Mesenteric fat pad (tissue), 1 donor: ENCODE data around the gene PTPN5. TPM values are rescaled to one million over a fixed set of nuclear protein-coding genes. Genes with fewer than 3 reads are reported as not detected.

Source experiments
- DNase-seq: peaks from one replicate; pipeline ENCODE4 v3.0.0-alpha.2; 2020; ENCODE audit warnings: low spot score
- total RNA-seq: library from RNA; stranded (reverse); fragmentation: NEBNext Ultra II Directional; extraction: Animal tissue kit (Norgen Biotek cat#: 25700); gene quantifications from one replicate; pipeline ENCODE4 v1.2.1, GENCODE V29; 2021
- donor health status: DM: yes; HTN: yes; CAD: no.

The PTPN5 gene
- total RNA-seq, 1 donor from 2014 or later = 1.1 TPM

DNA sequence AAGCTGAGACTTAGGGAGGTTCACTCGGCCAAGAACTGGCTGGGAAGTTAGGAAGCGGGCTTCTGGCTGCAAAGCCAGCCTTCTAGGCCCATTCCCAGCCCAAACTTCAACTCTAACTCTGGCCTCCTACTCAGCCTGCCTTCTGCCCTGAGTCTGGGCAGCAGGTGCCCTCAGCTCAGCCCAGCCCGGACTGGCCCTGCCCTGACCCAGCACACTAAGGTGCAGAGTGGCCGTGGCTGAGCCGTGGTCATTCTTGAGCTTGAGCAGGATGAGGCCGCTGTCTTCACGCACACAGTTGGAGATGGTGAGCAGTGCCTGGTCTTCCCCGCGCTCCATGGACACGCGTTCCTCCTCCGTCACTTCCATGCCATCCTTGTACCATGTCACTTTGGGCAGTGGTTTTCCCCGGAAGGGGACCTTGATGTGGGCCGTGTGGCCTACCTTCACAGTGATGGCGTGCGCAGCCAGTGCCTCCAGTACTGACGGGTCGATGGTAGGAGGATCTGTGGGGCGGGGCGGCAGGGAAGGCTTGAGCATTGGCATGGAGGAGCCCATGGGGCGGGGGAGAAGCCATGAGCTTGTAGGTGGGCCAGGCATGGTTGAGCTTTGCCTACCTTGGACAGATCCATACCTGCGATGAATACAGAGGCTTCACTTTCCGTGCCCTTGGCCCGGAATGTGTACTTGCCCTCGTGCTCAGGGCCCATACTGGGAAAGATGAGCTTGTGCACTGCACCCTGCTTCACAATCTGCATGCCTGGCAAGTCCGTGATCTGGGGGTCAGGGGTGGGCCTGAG is 77.8 kb downstream of the PTPN5 start:
- no peak for DNase-seq

GRCh38 chr11:18710545-18710944 is 81.1 kb downstream of the PTPN5 start:
- DNase-seq = peak; percentile 85

DNA sequence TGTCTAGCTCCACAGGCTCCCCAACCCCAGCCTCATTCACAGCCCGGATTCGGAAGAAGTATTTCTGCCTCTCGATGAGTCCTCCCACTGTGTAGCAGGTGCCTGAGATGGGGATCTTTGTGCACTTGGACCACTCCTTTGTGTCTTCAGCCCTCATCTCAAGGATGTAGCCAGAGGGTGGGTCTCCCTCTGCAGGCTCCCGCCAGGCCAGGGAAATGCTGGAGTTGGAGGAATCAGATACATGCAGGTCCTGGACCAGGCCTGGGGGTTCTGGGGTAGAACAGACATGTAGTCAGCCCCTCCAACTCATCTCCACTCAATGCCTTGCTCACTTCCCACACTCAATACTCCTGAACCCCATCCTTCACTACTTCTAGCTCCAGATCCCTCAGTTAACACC is 82.2 kb downstream of the PTPN5 start:
- peak; percentile 65 for DNase-seq

DNA sequence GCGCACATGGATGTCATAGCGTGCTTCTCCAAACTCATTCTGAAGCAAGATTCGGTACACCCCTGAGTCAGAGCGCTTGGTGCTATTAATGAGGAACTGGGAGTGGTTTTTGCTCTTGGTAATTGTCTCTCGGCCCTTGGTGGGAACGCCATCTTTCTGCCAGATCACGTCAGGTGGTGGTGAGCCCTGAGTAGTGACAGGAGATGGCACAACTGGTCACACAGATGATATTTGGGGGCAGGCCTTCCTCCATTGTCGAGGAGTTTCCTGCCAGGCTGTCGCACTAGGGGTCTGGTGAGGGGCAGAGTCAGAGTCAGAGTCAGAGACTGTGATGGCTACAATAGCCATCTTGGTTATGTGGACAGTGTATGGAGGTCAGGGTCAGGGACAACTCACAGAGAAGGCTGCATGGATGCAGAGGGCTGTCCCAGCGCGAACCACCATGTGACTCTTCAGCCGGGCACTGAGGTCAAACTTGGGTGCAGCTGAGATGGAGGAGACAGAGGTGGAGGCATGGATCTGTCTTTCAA is 83.7 kb downstream of the PTPN5 start:
- DNase-seq = peak; percentile 85

GRCh38 chr11:18706330-18707243 is 85.0 kb downstream of the PTPN5 start:
- peak; percentile 77 for DNase-seq

GRCh38 chr11:18705651-18706281 is 85.8 kb downstream of the PTPN5 start:
- no peak for DNase-seq

- no peak for DNase-seq
These were observed 86.9 kb downstream of the PTPN5 start for GRCh38 chr11:18704698-18705097.

GRCh38 chr11:18704045-18704645 is 87.5 kb downstream of the PTPN5 start:
- DNase-seq = peak; percentile 74

DNA sequence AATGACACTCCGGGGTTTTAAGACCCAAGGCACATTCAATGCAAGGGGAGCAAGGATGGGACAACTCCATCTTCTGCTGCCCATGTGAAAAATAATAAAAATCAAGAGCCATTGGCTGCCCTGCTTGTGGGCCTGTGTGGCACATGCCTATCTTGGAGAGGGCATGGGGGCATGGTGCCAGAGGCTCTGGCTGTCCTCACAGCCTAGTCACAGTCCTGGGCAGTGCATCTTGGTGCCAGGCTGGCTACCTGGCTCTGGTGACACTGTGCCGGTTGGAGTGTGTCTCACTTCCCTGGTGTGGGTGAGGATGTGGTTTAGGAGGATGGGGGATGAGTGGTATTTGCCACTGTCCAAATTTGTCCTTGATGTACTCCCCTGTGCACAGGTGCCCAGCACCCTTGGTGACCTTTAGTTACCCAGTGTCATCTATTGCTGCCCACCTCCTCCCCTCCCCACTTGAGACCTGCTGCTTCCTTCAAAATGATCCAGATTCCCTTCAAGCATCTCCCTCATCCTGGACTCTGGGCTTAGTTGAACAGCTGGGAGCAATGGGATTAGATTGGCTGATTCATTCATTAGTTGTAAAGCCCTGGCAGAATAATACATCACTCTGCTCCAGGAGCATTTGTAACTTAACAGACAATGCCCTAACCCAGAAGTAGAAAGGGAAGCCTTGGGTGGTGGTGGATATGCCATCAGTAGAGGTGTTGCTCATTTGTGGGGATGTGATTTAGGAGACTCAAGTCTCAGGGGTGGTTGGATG is 88.4 kb downstream of the PTPN5 start:
- DNase-seq = peak; percentile 30

GRCh38 chr11:18701614-18702216 is 89.9 kb downstream of the PTPN5 start:
- DNase-seq = peak; percentile 75

DNA sequence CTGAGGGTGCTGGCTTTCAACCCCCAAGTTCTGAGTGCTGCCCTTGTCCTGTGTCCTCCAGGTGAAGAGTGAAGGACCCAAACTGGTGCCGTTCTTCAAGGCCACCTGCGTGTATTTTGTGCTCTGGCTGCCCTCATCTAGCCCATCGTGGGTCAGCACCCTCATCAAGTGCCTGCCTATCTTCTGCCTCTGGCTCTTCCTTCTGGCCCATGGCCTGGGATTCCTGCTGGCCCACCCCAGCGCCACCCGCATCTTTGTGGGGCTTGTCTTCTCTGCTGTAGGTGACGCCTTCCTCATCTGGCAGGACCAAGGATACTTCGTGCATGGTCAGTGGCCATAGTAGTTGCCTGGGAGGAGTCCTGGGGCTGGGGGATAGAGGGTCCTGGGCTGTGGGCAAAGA is 90.7 kb downstream of the PTPN5 start:
- DNase-seq = no peak

DNA sequence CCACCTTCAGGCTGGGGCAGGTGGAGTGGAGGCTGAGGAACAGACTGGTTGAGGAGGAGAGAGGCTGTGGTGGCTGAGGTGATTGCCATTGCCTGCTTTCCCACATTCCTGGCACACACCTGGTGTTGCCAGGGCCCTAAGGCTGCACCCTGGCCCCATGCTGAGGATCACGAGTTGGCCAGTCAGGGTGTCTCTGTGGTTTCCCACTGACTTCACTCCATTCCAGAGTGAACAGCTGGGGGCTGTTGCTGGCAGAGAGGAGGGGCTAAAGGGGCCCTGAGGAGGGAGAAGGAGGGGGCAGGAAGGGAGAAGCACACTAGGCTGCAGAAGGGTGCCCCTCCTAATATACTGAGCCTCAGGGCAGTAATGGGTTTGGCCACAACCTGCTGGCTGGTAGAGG is 91.2 kb downstream of the PTPN5 start:
- DNase-seq = peak; percentile 59

GRCh38 chr11:18699848-18700261 is 91.7 kb downstream of the PTPN5 start:
- peak; percentile 59 for DNase-seq

DNA sequence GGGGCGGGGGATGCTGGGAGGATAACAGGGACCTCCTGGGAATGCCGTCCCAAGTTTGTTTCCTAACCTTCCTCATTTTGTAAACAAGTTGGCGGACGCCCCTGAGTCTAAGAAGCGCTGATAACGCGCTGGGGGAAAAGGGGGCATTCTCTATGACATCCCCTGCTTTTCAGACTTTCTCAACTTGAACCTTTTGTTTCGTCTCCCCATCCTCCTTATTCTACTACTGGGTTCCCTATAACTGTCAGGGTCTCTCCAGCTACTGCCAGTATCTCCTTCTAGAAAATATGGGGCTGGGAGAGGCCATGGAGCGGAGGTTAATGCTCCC is 92.4 kb downstream of the PTPN5 start:
- no peak for DNase-seq

DNA sequence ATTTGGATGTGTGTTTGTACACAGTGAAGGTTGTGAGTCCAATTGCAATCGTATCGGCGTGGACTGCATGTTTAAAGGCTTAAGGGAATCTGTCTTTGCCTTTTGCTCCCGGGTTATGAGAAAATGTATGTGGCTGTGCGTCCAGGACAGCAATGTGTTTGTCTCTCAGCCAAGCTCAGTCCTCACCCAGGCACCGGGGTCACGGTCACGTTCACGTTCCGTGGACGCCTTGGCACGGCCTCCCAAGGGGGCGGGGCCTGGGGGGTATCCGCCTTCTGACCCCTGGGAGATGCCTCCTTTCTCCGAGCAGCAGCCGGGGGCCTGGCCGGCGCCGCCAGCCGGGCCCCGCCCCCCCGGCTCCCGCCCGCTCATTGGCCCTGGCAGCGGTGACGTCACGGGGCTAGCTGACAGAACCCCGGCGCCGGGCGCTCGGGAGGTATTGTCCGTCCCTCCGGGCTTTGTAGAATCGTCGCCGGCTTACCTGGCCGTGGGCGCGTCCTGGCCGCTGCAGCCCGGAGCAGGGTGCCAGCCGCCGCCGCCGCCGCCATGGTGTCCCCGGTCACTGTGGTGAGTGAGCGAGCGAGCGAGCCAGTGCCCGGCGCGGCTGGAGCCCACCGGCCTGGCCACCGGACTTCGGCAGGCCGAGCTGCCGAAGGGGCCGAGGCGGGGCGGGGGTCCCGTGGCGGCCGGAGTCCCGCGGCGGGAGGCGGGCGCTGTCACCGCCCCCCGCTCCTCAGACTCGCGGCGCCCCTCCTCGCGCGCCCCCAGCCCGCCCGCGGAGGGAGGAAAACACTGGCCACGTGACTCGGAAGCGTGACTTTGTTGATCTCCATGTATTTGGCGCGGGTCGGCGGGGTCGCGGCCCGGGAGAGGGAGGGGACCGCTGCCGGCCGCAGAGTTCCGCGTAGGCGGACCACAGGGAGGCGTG is 93.0 kb downstream of the PTPN5 start, which contains the start of gene TMEM86A:
TSS of gene TMEM86A (plus strand) at position 439 of the 928 bp plus-strand sequence. CDS start at position 547, 108 bp downstream.
- peak; percentile 96 for DNase-seq

GRCh38 chr11:18697576-18697975 is 94.0 kb downstream of the PTPN5 start:
- no peak for DNase-seq

- DNase-seq = no peak
These were observed 94.9 kb downstream of the PTPN5 start for GRCh38 chr11:18696638-18697225.
